ENCODE data around the gene NRCAM.

Gene NRCAM

GRCh38 chr7:108459922-108460551, 3.8 kb upstream of the NRCAM start:
- no peak for DNase-seq (ENCODE audit: low read depth in 2 of 2)

GRCh38 chr7:108457871-108458270, 1.6 kb upstream of the NRCAM start:
- no peak for DNase-seq (ENCODE audit: low read depth in 2 of 2)

- no peak for DNase-seq (ENCODE audit: low read depth in 2 of 2)
Measured at GRCh38 chr7:108456845-108457540, 757 bp upstream of the NRCAM start.

- no peak for DNase-seq (ENCODE audit: low read depth in 2 of 2)
Measured at GRCh38 chr7:108455551-108455997, 662 bp downstream of the NRCAM start.

GRCh38 chr7:108454674-108455550, 1.3 kb downstream of the NRCAM start:
- peak in 1 of 2 donors; percentile 2 for DNase-seq (ENCODE audit: low read depth in 2 of 2)

DNA sequence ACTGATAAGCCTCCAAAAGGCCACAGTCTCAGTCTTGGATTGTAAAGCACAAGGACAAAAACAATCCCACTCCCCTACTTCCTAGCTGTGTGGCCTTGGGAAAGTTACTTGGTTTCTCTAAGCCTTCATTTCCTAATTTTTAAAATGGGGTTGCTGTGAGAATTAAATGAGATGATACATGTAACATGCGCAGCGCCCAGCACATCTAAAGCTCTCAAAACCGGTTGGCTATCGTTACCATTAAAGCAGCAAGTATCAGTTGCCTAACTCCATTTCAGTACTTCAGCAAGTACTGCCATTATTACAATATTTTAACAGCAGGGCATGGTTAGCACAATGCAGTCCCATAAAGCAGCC, 1.9 kb downstream of the NRCAM start:
- no peak for DNase-seq (ENCODE audit: low read depth in 2 of 2)

DNA sequence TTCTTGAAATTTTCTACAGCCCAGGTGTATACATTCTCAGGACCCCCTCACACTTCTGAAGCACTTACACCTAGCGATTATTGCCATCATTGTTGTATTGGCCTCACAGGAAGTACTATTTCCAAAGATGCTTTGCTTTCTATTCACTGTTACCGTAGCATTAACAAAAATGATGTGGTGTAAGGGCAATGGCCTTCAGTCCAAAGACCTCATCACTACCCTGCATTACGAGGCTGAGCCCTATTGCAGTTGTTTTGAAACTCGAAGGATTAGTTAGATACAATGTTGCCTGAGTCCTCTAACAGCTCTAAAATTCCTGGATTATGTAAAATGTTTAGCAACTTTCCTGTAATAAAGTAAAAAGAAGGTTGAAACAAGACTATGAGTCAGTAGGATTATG, 2.9 kb downstream of the NRCAM start:
- DNase-seq (ENCODE audit: low read depth in 2 of 2) = no peak

- DNase-seq (ENCODE audit: low read depth in 2 of 2) = no peak
Measured at GRCh38 chr7:108452707-108453106, 3.5 kb downstream of the NRCAM start.

- no peak for DNase-seq (ENCODE audit: low read depth in 2 of 2)
Measured at GRCh38 chr7:108451296-108451848, 4.9 kb downstream of the NRCAM start.

DNA sequence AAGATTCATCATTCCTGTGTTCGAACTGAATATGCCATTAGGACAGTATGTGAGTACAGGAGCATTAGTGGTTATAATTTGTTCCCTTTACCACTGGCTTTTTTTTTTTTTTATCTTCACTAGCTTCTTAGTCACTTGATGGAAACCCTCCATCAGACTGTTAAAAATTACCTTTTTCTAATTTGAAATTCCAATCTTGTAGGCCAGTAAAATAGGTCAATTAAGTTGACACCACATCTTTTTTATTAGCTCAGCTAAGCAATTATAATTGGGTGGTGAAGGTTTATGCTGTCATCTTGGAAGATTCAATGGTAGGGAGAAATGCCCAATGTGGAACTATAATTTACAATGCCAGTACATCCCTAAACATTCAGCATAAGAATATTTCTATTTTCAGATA, 6.1 kb downstream of the NRCAM start:
- DNase-seq (ENCODE audit: low read depth in 2 of 2) = no peak

DNA sequence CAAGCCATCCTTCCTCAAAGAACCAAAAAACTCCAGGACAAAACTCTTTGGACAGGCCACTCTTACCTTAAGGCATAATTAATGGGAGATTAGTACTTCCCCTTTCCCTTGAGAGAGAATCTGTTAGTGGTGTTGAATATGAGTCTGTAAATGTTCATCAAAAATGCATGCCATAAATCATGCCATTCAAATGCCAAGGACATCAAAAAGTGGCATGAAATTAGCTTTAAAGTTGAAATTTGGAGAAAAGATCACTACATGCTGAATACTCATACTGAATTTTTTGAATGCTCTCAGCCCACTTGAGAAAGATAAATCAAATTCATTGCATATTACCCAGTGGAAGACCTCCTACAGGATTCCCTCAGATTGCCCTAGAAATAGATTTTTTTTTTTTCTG, 6.7 kb downstream of the NRCAM start:
- DNase-seq (ENCODE audit: low read depth in 2 of 2) = no peak

DNA sequence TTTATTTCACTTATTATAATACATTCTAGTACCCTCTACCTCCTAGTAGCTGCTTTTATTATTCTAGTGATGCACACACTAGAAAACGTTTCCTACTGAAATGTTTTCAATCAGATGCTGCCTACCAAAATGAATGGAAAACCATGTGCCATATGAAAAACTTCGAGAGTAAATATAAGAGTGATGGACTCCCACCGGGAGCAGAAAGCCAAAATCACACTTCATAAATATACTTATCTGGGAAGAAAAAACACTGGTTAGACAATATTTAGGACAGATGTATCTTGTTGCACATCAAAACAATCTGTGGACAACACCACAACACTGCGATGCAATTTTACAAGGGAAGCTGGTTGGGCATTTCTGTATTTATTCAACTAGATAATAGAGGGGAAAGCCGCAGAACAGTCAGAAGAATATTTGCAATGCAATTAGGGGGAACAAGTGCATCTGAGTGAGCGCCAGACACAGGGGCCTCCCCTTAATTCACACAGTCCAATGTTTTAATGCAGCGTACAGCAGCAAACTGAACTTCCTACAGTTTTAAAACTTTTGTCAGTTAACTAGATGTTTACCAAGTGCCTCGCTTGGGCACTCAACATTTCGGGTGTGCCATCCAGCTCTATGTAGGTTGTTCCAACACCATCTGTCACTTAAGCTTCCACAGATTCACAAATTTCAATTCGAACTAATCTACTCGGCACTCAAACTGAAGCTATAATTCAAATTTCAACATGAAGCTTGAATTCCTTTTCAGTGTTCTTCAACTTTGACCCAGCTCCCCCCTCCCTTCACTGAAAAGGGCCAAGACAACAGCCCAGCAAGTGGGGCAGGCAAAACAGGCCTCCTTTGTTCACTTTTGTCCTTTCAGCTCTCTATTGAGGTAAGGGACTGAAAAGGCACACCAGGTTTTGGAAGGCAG, 7.4 kb downstream of the NRCAM start:
- no peak for DNase-seq (ENCODE audit: low read depth in 2 of 2)

- no peak for DNase-seq (ENCODE audit: low read depth in 2 of 2)
Measured at GRCh38 chr7:108442039-108442568, 14.1 kb downstream of the NRCAM start.

DNA sequence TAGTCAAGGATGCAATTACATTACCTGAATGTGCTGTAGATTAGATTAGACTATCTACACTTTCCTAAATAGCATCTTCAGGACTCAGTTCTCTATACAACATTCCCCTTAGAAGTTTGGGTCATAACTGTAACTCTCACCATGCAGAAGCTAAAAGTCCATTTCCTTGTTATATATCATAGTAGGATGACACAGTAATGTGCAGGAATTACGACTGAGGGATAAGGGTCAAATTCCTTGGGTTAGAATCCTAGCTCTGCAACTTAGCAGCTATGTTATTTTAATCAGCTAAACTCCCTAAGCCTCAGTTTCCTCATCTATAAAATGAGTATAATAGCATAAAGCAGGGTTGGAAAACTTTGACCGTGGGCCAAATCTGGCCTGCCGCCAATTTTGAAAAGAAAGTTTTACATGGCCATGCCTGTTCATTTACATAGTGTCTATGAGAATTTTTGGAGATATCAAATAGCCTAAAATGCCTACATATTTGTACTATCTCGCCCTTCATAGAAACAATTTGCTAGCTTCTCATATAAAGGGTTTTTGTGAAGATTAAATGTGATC, 14.8 kb downstream of the NRCAM start:
- no peak for DNase-seq (ENCODE audit: low read depth in 2 of 2)

DNA sequence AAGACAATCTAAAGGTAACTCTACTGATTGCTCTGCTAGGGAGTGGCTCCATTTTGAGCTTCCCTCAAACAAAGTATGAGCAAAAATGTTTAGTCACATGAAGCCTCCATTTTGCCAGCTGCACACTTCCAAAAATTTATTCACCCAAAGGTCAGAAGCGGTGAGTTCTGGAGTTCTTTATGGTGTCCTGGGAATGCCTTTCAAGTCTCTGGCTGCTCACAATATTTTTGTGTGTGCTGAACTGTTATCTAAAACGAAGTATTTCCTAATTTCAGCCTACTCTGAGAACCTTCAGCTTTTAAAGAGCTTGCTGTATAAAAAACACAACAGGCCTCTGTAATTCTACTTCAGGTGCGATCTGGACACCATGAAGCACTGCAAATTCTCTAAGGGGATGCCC, 15.6 kb downstream of the NRCAM start:
- no peak for DNase-seq (ENCODE audit: low read depth in 2 of 2)

DNA sequence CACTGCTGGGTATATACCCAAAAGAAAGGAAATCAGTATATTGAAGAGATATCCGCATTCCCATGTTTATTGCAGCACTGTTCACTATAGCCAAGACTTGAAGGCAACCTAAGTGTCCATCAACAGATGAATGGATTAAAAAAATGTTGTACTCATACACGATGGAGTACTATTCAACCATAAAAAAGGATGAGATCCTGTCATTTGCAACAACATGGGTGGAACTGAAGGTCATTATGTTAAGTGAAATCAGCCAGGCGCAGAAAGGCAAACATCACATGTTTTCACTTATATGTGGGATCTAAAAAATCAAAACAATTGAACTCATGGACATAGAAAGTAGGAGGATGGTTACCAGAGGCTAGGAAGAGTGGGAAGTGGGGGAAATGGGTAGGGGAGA, 19.3 kb downstream of the NRCAM start:
- DNase-seq (ENCODE audit: low read depth in 2 of 2) = no peak

DNA sequence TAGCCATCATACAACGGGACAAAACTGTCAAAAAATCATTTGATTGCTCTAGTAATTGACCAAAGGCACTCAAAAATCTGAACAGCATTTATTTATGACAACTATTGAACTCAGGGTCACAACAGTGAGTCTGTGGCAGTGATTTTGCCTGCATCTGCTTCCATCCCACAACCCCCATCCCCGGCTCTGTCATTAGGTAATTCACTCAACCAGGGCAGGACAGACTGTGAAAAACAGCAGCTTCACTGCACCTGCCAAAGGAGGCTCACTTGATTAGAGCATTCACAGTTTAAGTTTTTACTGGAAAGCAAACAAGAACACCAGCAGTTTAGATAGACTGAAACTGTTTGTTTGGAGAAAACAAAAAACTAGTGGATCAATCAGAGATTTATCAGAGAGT, 22.2 kb downstream of the NRCAM start:
- DNase-seq (ENCODE audit: low read depth in 2 of 2) = no peak

DNA sequence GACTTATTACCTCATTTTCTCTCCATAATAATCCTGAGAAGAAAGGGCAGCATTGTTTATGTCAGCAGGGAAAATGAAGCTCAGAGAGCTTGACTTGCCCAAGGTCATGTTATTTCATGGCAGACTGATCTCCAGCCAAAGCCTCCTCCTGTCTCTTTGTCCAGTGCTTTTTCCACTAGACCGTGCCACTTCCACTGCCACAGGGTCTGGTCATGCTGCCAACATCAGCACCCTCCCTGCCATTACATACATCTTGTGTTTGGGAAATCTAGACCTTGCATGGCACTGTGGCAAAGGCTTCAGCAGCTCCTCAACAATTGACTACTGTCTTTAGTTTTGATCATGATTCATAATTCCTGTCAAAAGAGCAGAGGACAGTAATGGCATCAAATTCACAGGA, 25.1 kb downstream of the NRCAM start:
- no peak for DNase-seq (ENCODE audit: low read depth in 2 of 2)

DNA sequence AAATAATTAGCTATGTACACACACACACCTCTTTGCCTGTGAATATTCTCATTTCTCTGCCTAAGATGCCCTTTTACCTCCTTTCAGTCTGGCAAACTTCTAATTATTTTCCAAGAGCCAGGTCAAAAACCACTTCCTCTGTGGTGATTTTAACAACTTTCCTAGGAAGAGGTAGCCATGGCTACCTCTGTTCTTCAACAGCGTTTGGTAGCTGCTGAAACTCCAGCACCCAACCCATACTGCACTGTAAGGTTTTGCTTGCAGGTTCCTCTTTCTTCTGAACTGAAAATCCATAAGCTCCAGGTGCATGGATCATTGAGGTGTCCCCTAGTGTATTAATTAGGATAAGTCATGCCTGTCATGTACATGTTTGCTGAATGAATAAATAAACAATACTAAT, 25.6 kb downstream of the NRCAM start:
- no peak for DNase-seq (ENCODE audit: low read depth in 2 of 2)

- DNase-seq (ENCODE audit: low read depth in 2 of 2) = no peak
Measured at GRCh38 chr7:108427766-108428165, 28.5 kb downstream of the NRCAM start.
